HG03108 (cell line): Measurements from ENCODE around the gene CEP192.
A peak's percentile ranks its signal among the peaks of the same experiment; 100 is the strongest.

Experiments
- ATAC-seq: cut with Tn5 transposase; IDR thresholded peaks from one replicate; pipeline ENCODE4 v1.9.1; 2021; ENCODE audit warnings: moderate library complexity; ENCODE audit not compliant: unreplicated experiment

The CEP192 gene

DNA sequence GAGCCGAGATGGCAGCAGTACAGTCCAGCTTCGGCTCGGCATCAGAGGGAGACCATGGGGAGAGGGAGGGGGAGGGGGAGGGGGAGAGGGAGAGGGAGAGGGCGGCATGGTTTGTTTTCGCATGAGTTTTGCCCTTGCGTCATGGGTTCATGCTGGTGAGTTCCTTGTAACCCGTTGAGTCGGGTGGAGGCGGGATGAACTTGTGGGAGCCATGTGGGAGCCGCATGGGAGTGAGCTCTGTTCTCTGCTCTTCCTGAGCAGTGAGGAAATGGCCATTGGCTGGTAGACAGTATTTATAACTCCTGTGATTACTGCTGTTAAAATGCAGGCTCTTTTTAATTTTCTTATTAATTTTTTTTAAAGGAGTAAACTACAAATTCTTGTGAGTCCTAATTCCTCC, 108.0 kb downstream of the CEP192 start:
- no peak for ATAC-seq

DNA sequence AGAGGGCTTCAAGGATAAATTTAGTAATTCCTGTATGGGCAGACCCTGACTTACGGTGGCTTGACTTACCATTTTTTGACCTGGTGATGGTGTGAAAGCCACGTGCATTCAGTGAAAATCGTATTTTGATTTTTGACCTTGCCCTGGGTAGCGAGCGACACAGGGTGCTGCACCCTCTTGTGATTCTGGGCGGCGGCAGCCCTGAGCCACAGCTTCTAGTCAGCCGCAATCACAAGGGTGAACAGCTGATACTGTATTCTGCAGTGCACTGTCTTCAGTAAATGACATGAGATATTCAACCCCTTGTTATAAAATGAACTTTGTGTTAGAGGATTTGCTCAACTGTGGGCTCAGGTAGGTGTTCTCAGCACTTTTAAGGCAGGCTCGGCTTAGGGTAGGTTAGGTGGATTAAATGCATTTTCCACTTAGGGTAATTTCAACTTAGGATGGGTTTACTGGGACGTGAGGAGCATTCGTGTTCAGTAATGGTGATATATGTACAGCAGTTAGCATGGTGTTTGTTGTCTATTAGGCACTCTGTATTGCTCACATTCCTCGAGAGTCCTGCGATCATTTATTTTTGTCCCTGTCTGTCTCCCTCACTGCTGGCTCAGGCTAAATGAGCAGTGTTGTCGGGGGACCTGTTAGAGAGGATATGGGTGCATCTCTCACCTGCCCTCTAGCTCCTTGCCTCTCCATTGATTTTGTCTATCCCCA, 109.9 kb downstream of the CEP192 start:
- no peak for ATAC-seq

DNA sequence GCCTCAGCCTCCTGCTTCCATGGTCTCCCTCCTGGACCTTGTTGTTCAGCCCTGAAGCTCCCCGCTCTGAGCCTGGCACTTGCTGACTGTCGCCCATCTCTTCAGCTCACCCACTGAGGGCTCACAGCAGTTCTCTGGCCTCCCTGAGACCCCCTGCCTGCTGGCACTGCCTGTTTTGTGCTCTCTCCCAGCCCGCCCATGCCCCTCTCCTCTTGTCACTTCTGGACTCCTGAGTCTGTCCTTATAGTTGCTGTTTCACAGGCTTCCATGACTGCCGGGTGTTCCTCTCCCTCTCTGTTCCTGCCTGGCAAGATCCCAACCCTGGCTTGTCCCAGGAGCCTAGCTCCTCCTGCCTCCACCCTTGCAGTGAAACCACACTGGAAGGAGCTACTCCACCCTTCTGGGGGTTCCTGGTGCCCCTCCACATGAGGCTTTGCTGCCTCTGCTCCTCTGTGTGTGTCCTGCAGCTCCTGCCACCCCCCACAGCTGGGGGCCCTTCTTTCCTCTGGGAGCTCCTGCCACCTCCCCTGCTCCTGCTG, 110.6 kb downstream of the CEP192 start:
- no peak for ATAC-seq

DNA sequence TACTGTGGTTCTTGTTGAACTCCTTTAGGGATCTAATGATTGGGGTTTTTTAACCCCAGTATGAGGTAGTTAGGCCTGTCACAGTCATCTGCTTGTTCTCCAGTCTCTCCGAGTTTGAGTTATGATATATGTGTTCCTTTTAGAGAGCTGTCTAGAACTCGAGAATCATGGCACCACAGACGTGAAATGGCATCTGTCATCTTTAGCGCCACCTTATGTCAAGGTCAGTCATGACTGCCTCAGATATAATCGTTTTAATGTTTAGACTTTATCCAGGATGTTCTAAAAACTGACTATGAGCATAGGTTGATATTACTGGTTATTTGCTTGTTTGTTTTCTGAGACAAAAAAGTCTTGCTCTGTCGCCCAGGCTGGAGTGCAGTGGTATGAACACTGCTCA, 112.2 kb downstream of the CEP192 start:
- no peak for ATAC-seq

- ATAC-seq, result no peak
Observed at GRCh38 chr18:13105059-13105458, 113.9 kb downstream of the CEP192 start.

DNA sequence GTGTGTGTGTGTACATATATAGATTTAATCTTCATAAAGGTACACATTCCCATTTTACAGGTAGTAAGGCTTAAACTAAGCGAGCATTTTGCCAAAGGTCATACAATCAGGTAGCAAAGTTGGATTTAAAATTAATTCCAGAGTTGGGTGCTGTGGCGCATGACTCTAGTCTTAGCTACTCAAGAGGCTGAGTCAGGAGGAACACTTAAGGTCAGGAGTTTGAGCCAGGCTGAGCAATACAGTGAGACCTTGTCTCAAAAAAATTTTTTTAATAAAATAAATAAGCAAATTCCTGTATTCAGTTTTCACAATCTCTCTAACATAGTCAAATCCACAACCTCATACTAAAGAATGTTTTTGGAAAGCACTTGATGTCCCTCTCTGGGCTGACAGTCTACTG, 115.9 kb downstream of the CEP192 start:
- no peak for ATAC-seq

- ATAC-seq, result no peak
Observed at GRCh38 chr18:13108330-13108729, 117.2 kb downstream of the CEP192 start.

DNA sequence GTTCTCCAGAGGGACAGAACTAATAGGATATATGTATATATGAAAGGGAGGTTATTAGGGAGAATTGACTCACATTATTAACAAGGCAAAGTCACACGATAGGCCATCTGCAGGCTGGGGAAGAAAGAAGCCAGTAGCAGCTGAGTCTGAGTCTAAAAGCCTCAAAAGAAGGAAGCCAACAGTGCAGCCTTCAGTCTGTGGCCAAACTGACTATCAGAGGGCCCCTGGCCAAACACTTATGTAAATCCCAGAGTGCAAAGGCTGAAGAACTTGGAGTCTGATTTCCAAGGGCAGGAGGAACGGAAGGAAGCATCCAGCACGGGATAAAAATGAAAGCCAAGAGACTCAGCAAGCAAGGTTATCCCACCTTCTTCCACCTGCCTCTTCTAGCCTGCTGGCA, 119.4 kb downstream of the CEP192 start:
- no peak for ATAC-seq

- ATAC-seq, result no peak
Observed at GRCh38 chr18:13112982-13113381, 121.8 kb downstream of the CEP192 start.

GRCh38 chr18:13120255-13120654, 129.1 kb downstream of the CEP192 start:
- ATAC-seq, result no peak

GRCh38 chr18:13120983-13121441, 129.8 kb downstream of the CEP192 start:
- ATAC-seq, result no peak

- ATAC-seq, result no peak
Observed at GRCh38 chr18:13124411-13124810, 133.2 kb downstream of the CEP192 start.

- ATAC-seq, result no peak
Observed at GRCh38 chr18:13125191-13125590, 134.0 kb downstream of the CEP192 start.

- ATAC-seq, result no peak
Observed at GRCh38 chr18:13126966-13127598, 135.9 kb downstream of the CEP192 start.

- ATAC-seq, result no peak
Observed at GRCh38 chr18:13131283-13131682, 140.1 kb downstream of the CEP192 start.

- ATAC-seq, result no peak
Observed at GRCh38 chr18:13134551-13135401, 143.6 kb downstream of the CEP192 start.

DNA sequence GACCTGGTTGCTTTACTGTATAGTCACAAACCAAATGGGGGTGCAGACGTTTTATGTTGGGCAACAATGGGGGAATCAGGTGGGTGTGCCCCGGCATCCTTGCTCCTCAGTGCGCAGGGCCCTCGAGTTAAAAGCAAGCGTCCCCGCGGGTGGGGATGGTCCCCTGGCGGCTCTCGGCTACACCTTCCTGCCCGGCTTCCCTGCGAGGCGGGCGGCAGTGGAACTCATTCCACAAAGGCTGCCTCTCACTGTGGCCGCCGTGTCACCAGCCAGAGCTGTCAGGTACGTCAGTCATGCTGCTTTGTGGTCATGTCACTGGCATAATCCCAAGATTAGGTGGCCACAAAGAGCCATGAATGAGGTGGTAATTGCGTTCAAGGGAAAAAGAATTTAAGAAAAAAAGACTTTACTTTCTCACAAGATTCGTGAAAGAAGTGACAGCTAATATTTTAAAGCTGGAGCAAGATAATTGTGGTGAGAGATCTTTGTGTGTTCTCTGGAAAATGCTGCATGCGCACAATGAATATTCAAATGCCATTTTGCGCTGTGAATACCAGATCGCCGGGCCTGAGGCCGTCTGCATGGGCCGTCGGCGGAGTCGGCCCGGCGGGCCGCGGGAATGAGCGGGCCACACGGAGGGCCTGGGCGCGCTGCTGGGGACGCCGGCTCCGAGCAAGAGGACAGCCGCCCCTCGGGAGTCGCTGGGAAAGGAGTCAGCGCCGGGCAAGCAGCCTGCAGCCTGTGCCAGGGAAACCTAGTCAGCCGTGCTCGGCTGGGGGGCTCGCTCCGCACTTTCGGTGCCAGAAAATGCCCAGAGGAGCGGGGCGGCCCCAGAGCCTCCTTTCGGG, 145.1 kb downstream of the CEP192 start:
- ATAC-seq, result peak; percentile 8

- peak; percentile 36 for ATAC-seq
Observed at GRCh38 chr18:13136904-13137669, 145.9 kb downstream of the CEP192 start.

DNA sequence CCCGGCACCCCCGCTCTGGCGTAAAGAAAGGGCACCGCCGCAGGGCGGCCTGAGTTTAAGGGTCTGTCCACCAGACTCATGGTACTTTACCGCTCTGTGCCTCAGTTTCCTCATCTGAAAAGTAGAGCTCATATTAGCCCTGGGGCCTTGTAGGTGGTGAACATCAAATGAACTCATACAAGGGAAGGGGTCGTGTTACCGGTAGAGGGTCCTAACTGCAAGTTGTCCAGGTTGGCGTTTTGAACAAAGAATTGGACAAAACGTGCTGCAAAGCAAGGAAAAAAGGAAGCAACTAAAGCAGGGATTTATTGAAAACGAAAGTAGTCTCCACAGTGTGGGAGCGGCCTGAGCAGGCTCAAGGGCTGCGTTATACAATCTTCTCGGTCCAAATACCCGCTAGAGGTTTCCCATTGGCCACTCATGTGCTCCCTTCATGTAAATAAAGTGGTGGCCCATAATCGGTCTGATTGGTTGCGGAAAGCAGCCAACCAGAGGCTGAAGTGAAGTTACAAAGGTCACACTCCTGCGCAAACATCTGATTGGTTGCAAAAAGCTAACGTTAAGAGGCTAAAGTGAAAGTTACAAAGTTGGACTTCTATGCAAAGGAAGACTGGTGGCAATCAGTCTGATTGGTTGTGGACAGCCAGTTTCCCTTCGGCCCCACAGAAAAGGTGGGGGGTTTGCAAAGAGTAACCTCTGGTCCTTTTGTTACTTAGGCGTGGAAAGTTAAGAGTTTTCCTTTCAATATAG, 146.7 kb downstream of the CEP192 start:
- ATAC-seq, result no peak
